ENCODE results near the gene SORCS2.
"Not testable (repeated sequence)": the region's sequence is repeated elsewhere in the genome, so short reads cannot be mapped to it uniquely, and the experiment has no call there.

Gene SORCS2

GRCh38 chr4:7434141-7434765 lies 241.9 kb downstream of the SORCS2 start:
- DNase-seq = no peak

- DNase-seq = no peak
Measured at GRCh38 chr4:7434766-7435150, 242.4 kb downstream of the SORCS2 start, which contains the start of gene PSAPL1. Gene PSAPL1, minus strand, starts transcription at chr4:7434930. Its CDS starts 51 bp downstream, at chr4:7434879.

DNA sequence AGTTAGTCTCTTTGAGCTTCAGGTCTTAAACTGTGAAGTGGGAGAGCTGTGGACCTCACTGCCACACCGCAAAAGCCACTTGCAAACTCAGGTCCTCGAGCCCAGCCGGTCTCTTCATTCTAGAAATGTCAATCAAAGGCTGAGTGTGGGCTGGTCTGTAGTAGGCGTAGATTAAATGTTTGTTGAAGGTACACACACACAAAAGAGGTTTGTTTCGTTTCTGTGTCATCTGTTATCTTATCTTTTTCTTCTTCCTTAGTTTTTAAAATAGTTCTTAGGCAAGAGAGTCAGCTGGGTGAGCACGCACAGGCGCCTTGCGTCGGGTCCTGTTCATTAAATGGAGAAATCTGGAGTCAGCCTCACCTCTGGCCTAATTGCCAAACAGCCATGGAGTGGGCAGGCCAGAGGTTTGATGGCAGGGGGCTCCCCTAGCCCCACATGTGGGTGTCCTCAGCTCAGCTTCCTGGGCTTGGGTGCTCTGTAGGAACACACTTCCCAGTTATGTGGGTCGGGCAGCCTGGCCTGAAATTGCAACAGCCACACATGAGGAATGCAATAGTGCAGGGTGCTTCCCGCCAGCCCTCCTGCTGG lies 243.2 kb downstream of the SORCS2 start:
- no peak for DNase-seq

DNA sequence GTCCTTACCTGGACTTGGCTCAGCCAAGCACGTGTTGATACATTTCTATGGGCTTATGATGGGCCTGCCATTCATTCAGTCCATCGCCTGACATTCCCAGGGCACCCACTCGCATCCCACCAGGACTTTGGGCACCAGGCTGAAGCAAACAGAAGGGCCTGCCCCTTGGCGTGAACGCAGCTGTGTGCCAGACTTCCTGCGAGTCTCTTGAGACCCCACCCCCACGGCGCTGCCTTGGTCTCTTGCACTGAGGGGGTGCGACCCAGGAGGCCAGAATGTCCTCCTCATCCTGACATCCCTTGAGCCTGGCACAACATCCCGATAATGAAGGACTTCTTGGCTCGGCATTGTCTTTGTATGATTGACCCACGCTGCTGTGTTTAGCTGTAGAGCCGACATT lies 243.9 kb downstream of the SORCS2 start:
- DNase-seq = no peak

GRCh38 chr4:7439699-7440098 lies 247.4 kb downstream of the SORCS2 start:
- no peak for DNase-seq

- no peak for DNase-seq
Measured at GRCh38 chr4:7441201-7441600, 248.9 kb downstream of the SORCS2 start.

DNA sequence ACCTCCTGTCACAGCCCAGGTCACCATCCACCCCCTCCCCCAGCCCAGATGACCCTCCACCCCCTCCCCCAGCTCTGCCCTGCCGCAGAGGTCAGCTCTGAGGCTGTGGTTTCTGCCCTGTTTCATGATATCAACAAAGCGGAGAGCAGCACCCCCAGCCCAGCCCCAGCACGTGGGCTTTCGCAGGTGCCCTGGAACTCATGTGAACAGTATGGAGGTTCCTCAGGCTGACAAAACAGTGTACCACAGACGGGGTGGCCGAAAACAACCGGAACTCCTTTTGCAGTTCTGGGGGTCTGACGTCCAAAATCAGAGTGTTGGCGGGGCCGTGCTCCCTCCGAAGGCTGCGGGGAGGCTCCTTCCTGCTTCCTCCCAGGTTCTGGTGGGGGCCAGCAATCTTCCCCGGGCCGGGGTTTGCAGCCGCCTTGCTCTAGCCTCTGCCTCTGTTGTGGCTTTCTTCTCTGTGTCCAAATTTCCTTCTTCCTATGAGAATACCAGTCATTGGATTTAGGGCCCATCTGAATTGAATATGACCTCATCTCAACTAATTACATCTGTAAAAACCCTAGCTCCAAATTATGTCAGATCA lies 250.3 kb downstream of the SORCS2 start:
- DNase-seq = no peak

DNA sequence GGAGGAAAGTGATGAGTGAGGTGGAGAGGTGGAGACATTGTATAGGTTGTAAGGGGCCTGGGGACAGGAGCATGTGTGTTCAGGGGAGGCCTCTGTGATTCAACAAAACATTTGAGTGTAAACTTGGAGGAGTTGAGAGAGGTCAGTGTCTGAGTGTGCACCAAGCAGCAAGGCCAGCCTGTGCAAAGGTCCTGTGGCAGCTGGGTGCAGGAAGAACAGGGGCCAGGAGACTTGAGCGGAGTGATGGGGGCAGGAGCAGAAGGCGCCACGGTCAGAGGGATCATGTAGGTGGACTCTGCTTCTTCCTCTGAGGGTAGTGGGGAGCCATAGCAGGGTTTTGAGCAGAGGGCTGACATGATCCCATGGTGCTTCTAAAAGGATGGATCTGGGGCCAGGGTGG lies 252.0 kb downstream of the SORCS2 start:
- DNase-seq = no peak

- no peak for DNase-seq
Measured at GRCh38 chr4:7444731-7445130, 252.4 kb downstream of the SORCS2 start.

GRCh38 chr4:7447236-7447635 lies 254.9 kb downstream of the SORCS2 start:
- DNase-seq = no peak

- DNase-seq = no peak
Measured at GRCh38 chr4:7448036-7448435, 255.7 kb downstream of the SORCS2 start.

DNA sequence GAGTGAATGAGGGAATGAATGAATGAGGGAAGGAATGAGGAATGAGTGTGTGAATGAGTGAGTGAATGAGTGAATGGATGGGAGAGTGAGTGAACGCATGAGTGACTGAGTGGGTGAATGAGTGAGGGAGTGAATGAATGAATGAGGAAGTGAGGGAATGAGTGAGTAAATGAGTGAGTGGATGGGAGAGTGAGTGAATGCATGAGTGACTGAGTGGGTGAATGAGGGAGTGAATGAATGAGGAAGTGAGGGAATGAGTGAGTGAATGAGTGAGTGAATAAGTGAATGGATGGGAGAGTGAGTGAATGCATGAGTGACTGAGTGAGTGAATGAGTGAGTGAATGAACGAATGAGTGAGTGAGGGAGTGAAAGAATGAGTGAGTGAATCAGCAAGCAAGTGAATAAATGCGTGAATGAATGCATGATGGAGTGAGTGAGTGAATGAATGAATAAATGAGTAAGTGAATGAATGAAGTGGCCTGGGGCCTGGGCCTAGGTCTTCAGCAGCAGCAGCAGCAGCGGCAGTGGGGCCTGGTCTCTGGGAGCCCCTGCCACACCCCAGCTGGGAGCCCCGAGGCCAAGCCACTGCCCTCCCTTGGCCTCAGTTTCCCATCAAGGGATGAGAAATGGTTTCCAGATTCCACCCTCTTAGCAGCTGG lies 258.6 kb downstream of the SORCS2 start:
- no peak for DNase-seq

DNA sequence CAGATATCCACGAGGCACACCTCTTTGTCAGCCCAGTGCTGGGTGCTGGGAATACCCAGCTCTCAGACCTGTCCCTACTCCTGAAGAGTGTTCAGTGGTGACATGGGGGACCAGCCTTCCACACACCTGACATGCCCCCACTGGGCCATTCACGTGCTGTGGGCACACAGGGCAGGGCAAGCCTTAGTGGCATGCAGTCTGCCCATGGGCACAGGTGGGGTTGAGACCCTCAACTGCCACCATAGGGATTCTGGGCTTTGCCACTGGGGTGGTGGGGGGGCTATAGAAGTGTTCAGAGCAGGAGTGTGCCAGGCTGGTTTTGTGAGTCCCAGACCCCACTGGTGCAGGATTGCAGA lies 259.1 kb downstream of the SORCS2 start:
- DNase-seq = no peak

DNA sequence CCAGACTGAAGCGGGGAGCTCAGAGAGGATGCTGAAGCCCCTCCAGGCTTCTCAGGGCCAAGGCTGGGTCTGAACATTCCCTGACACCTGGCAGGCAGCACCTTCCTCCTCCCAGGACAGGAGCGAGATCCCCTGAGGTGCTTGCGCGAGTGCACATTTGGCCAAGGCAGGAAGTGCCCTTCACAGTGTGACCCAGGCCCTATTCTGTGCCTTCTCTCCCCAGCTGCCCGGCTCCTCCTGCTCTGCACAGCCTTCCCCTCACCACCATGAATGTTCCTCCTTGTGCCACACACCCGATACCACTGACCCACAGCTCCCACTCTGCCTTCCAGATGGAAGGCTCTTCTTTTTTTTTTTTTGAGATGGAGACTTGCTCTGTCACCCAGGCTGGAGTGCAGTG lies 259.5 kb downstream of the SORCS2 start:
- no peak for DNase-seq

DNA sequence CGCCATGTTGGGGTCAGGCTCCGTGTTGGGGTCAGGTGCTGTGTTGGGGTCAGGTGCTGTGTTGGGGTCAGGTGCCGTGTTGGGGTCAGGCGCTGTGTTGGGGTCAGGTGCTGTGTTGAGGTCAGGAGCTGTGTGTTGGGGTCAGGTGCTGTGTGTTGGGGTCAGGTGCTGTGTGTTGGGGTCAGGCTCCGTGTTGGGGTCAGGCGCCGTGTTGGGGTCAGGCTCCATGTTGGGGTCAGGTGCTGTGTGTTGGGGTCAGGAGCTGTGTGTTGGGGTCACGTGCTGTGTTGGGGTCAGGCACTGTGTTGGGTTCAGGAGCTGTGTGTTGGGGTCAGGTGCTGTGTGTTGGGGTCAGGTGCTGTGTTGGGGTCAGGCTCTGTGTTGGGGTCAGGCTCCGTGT lies 260.5 kb downstream of the SORCS2 start:
- DNase-seq = not testable (repeated sequence)

DNA sequence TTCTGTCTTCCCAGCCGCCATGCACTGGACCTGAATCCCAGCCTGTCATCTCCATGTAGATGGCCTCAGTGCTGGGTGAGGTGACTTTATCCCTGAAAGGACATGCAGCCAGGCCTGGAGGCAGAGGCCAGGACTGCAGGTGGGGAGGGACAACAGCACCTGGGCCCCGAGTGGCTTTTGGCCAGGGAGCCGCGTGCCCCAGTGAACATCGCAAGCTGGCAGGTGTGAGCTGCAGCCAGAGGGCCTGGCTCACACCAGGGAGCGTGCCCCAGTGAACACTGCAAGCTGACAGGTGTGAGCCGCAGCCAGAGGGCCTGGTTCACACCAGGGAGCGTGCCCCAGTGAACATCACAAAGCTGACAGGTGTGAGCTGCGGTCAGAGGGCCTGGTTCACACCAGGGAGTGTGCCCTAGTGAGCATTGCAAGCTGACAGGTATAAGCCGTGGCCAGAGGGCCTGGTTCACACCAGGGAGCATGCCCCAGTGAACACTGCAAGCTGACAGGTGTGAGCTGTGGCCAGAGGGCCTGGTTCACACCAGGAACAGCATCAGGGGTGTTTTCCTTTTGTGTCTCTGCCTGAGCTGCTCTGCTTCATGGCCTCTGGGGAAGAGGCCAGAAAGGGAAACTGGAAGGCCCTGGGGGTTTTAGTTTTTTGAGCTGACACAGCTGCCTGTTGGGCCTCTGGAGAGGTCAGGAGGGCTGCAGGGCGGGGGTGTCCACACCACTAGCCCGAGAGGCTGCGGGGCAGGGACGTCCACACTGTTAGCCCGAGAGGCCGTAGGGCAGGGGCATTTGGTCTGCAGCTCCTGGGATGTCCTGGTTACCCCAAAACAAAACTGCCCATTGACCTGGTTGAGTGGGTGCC lies 265.1 kb downstream of the SORCS2 start:
- DNase-seq = no peak

DNA sequence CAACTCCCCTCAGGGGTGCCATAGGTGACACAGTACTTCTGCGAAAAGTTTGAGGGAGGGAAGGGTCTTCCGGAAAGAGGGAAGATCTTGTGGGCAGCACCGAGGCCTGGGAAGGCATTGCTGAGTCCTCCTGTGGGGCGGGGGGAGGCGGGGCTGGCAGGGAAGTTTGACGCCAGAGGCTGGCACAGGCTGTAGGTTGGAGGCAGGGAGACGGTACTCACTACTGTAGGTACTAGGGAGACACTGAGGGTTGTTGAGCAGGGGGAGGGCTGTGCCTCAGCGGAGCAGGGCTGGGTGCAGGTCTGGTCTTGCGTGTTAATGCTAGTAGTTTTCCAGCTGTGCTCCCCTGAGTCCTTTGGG lies 265.7 kb downstream of the SORCS2 start:
- DNase-seq = no peak

DNA sequence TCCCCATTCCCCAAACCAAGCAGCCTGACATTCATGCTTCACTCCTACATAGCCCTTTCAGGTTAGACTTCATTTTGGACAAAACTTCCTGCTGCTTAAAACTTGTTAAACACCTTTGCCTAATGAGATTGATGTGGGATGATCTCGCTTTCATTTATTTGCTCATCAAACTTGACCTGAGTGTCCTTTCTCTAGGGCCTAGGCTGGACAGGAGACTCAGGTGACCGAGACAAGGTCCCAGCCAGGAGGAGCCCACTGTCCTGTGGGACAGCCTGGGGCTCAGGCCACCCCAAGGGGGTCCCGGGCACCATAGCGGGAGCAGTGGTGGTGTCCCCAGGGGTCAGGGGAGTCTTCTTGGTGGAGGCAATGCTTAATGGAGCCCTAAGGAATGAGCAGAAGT lies 266.1 kb downstream of the SORCS2 start:
- DNase-seq = no peak

- DNase-seq = no peak
Measured at GRCh38 chr4:7459471-7459870, 267.1 kb downstream of the SORCS2 start.

- DNase-seq = no peak
Measured at GRCh38 chr4:7460566-7460965, 268.2 kb downstream of the SORCS2 start.

- no peak for DNase-seq
Measured at GRCh38 chr4:7461230-7461629, 268.9 kb downstream of the SORCS2 start.

- no peak for DNase-seq
Measured at GRCh38 chr4:7462509-7462971, 270.2 kb downstream of the SORCS2 start.

DNA sequence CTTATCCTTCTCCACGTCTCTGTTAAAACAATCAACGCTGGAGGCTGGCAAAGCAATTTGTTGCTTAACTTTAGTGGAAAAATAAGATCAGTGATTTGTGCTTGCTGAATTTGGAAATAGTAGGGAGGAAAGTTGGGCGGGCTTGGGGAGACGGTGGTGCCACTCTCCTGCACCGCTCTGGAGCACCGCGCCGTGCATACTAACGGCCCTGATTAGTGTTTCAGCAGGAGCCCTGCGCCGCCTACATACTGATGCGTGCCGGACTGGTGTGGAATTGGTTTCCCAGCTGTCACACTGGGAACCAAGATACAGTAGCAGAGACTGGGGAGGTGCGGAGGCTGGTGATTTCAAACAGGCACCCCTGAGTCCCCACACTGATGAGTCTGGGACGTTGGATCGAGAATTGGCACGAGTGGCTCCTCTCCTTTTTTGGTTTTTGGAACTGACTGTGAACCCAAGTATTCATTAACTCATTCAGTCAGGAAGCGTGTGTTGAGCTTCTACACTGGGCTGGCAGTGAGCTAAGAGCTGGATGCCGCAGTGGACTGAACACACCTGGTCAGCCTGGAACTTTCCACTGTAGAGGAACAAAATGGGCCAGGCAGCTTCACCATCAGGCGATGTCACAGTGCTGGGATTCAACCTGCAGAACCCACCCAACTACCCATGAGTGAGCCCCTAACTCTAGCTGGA lies 271.4 kb downstream of the SORCS2 start:
- DNase-seq = no peak

Measured in NCI-H2081 treated with DMSO at 0.1 percent for 48 hours (cell line).